ENCODE results near the gene ITGAD.

ITGAD gene

GRCh38 chr16:31475946-31476302 is 82.8 kb downstream of the ITGAD start:
- Histone ChIP-seq H3K9ac (ENCODE audit: low read depth, low read length) (no peak overlapping the region), H3K27me3 (ENCODE audit: control insufficient read depth, insufficient read depth, low read length) (no peaks in the 10 kb centered on the region), H3K4me3 (ENCODE audit: low read length) (no peak overlapping the region), H3K36me3 (ENCODE audit: insufficient read depth, low read length) (peaks cover 52% of the 10 kb centered on the region), H3K9me3 (replicated peaks; ENCODE audit: low read length) (no peaks in the 10 kb centered on the region), H3K4me1 (ENCODE audit: control insufficient read depth, insufficient read depth, low read length) (peaks cover 13% of the 10 kb centered on the region), H3K4me2 (ENCODE audit: low read length) (no peak overlapping the region)
